Measurements from ENCODE around the gene PYURF.
"Not testable (repeated sequence)": the region's sequence is repeated elsewhere in the genome, so short reads cannot be mapped to it uniquely, and the experiment has no call there.

The PYURF gene

GRCh38 chr4:88549815-88550214, 26.2 kb upstream of the PYURF start:
- Histone ChIP-seq H2AFZ (ENCODE audit: low read length) (no peak overlapping the region), H4K20me1 (ENCODE audit: insufficient read depth, low read length) (no peaks in the 10 kb centered on the region), H3K4me1 (ENCODE audit: low read length) (no peaks in the 10 kb centered on the region), H3K27me3 (replicated peaks; ENCODE audit: insufficient read depth, low read length) (no peaks in the 10 kb centered on the region), H3K9ac (ENCODE audit: low read length) (no peak overlapping the region), H3K27ac (ENCODE audit: low read length) (no peak overlapping the region), H3K9me3 (replicated peaks; ENCODE audit: insufficient read depth, low read length) (no peaks in the 10 kb centered on the region), H3F3A (ENCODE audit: insufficient read depth, low read length) (no peaks in the 10 kb centered on the region), H3K79me2 (ENCODE audit: low read length) (no peaks in the 10 kb centered on the region), H3K4me3 (ENCODE audit: low read length) (no peak overlapping the region), H3K4me2 (ENCODE audit: low read depth, low read length) (no peak overlapping the region), H3K9me2 (replicated peaks; ENCODE audit: insufficient read depth, low read length) (no peaks in the 10 kb centered on the region), H3K36me3 (replicated peaks; ENCODE audit: insufficient read depth, low read length) (no peaks in the 10 kb centered on the region)
- DNase-seq, result no peak
- TF ChIP-seq, protein P1, sequence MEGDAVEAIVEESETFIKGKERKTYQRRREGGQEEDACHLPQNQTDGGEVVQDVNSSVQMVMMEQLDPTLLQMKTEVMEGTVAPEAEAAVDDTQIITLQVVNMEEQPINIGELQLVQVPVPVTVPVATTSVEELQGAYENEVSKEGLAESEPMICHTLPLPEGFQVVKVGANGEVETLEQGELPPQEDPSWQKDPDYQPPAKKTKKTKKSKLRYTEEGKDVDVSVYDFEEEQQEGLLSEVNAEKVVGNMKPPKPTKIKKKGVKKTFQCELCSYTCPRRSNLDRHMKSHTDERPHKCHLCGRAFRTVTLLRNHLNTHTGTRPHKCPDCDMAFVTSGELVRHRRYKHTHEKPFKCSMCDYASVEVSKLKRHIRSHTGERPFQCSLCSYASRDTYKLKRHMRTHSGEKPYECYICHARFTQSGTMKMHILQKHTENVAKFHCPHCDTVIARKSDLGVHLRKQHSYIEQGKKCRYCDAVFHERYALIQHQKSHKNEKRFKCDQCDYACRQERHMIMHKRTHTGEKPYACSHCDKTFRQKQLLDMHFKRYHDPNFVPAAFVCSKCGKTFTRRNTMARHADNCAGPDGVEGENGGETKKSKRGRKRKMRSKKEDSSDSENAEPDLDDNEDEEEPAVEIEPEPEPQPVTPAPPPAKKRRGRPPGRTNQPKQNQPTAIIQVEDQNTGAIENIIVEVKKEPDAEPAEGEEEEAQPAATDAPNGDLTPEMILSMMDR (IDR thresholded peaks at IDR 0.05; ENCODE audit: low read length), result no peak
- no peak for TF ChIP-seq EZH2phosphoT487 (IDR thresholded peaks at IDR 0.05; ENCODE audit: low read length)
- TF ChIP-seq EZH2 (optimal IDR thresholded peaks at IDR 0.05; ENCODE audit: low read depth, low read length), result no peak

- not testable (repeated sequence) for H4K20me1 ChIP-seq (ENCODE audit: insufficient read depth, low read length); H3K4me3 ChIP-seq (ENCODE audit: low read length); H3K27me3 ChIP-seq (replicated peaks; ENCODE audit: insufficient read depth, low read length); H3K27ac ChIP-seq (ENCODE audit: low read length); H3K9me2 ChIP-seq (replicated peaks; ENCODE audit: insufficient read depth, low read length); H3K79me2 ChIP-seq (ENCODE audit: low read length); H3F3A ChIP-seq (ENCODE audit: insufficient read depth, low read length); H3K9me3 ChIP-seq (replicated peaks; ENCODE audit: insufficient read depth, low read length); H3K36me3 ChIP-seq (replicated peaks; ENCODE audit: insufficient read depth, low read length); H3K4me1 ChIP-seq (ENCODE audit: low read length); H3K9ac ChIP-seq (ENCODE audit: low read length)
- TF ChIP-seq, protein P1 (IDR thresholded peaks at IDR 0.05; ENCODE audit: low read length), result peak; percentile 61
- Histone ChIP-seq H2AFZ (ENCODE audit: low read length) (peak overlapping the region; percentile 67), H3K4me2 (ENCODE audit: low read depth, low read length) (peak overlapping the region; percentile 27; the same call in 1 of the 2 replicates)
- DNase-seq, result peak; percentile 50
These were observed 15.9 kb upstream of the PYURF start for GRCh38 chr4:88539322-88540068.

DNA sequence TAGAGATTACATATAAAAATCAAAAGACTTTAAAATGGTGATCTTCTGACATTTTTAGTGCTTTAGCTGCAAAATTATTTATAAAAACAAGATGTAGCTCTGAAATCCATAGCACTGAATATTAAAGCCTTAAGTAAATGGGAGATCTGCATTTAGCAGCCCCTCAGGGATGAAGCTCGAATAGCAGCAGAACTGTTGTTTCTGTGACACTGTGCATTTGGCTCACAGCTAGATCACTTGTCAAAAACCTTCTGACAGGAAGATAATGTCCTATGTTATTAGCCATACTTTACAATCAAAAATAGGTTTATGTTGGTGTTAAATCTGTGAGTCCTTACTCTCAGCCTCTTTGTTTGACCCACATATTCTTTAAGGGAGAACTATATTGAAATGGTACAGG, 14.1 kb upstream of the PYURF start:
- Histone ChIP-seq H3F3A (ENCODE audit: insufficient read depth, low read length) (no peaks in the 10 kb centered on the region), H4K20me1 (ENCODE audit: insufficient read depth, low read length) (no peaks in the 10 kb centered on the region), H3K9ac (ENCODE audit: low read length) (no peak overlapping the region), H2AFZ (ENCODE audit: low read length) (no peak overlapping the region), H3K4me1 (ENCODE audit: low read length) (no peaks in the 10 kb centered on the region), H3K4me3 (ENCODE audit: low read length) (no peak overlapping the region), H3K36me3 (replicated peaks; ENCODE audit: insufficient read depth, low read length) (no peaks in the 10 kb centered on the region), H3K27me3 (replicated peaks; ENCODE audit: insufficient read depth, low read length) (no peaks in the 10 kb centered on the region), H3K27ac (ENCODE audit: low read length) (no peak overlapping the region), H3K9me3 (replicated peaks; ENCODE audit: insufficient read depth, low read length) (no peaks in the 10 kb centered on the region), H3K79me2 (ENCODE audit: low read length) (no peaks in the 10 kb centered on the region), H3K9me2 (replicated peaks; ENCODE audit: insufficient read depth, low read length) (no peaks in the 10 kb centered on the region), H3K4me2 (ENCODE audit: low read depth, low read length) (no peak overlapping the region)
- no peak for DNase-seq
- TF ChIP-seq EZH2 (optimal IDR thresholded peaks at IDR 0.05; ENCODE audit: low read depth, low read length) (no peak), EZH2phosphoT487 (IDR thresholded peaks at IDR 0.05; ENCODE audit: low read length) (no peak)
- TF ChIP-seq, protein P1 (IDR thresholded peaks at IDR 0.05; ENCODE audit: low read length), result no peak

Data from MM.1S (cell line).